A549 (cell line): ENCODE results near the gene AMN1.

Experiments used
- CTCF ChIP-seq: fragments of >200 bp; sonication (Bioruptor Twin); formaldehyde crosslinking; IDR thresholded peaks from 3 replicates; pipeline ENCODE4 v1.5.1; 2016
- HDAC2 ChIP-seq: fragments of 200-600 bp; sonication (generic); IDR thresholded peaks from 2 replicates; pipeline ENCODE4 v1.6.1; 2016
- MAX ChIP-seq: IDR thresholded peaks from 2 replicates; pipeline ENCODE4 v1.6.1; 2012
- MYC ChIP-seq: IDR thresholded peaks from 2 replicates; pipeline ENCODE4 v1.6.1; 2012; ENCODE audit warnings: mild to moderate bottlenecking, inconsistent platforms, low read length, improper control_type of control experiment, borderline replicate concordance
- POLR2A ChIP-seq: IDR thresholded peaks from 2 replicates; pipeline ENCODE4 v1.6.1; 2012; ENCODE audit warnings: mild to moderate bottlenecking, low read length
- TP53 ChIP-seq: fragments of 250-450 bp; sonication (Bioruptor Pico); IDR thresholded peaks from 2 replicates; pipeline ENCODE4 v1.5.0; 2021; ENCODE audit warnings: mild to moderate bottlenecking, moderate library complexity

DNA sequence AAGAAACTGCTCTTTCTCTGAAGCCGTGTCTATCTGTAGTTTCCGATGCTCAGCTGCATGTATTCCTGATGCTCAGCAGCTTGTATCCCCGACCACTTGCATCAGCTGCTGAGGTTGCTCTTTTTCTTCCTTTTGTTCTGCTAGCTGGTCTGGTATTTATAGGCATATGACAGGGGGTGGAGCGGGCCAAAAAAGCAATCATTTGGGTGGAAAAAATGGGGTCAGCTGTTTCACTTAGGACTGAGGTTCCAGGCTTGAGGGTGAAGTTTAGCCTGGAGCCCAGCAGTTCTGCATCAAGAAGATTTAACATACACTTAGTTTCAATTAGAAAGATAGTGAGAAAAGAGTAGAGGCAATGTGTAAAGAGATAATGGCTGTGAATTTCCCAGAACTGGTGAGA is 23.6 kb upstream of the AMN1 start:
- TF ChIP-seq MYC (no peak), MAX (no peak), CTCF (no peak), POLR2A (no peak), HDAC2 (no peak), TP53 (CRISPR knock-in tag) (no peak)
